Renal cortex interstitium (tissue), 11 donors: ENCODE data around the gene LIPC. TPM values are rescaled to one million over a fixed set of nuclear protein-coding genes. Genes with fewer than 3 reads are reported as not detected.
A peak's percentile ranks its signal among the peaks of the same experiment; 100 is the strongest.

Source experiments
- DNase-seq, 11 donors: peaks; one replicate each; pipeline ENCODE4 v3.0.0-alpha.2; 2013; ENCODE audit warnings: low read depth in 9 of 11, low spot score in 4 of 11; ENCODE audit errors: extremely low read depth in 1 of 11
- polyA plus RNA-seq, 3 donors: library from polyadenylated mRNA; unstranded; fragments of 120-200 nt; gene quantifications; one replicate each; pipeline ENCODE4 v1.2.1, GENCODE V29; 2013; ENCODE audit not compliant: insufficient read length in 3 of 3

The LIPC gene
- polyA plus RNA-seq, 3 donors: 14.0 to 17.6 (median 15.4) TPM

- no peak for DNase-seq
Measured at GRCh38 chr15:58541410-58542087, 109.8 kb downstream of the LIPC start.

- DNase-seq: no peak
Measured at GRCh38 chr15:58543664-58544335, 112.0 kb downstream of the LIPC start.

GRCh38 chr15:58544756-58545155, 113.0 kb downstream of the LIPC start:
- no peak for DNase-seq

GRCh38 chr15:58545307-58546065, 113.7 kb downstream of the LIPC start:
- DNase-seq: no peak

- DNase-seq: no peak
Measured at GRCh38 chr15:58546066-58546591, 114.3 kb downstream of the LIPC start.

GRCh38 chr15:58546635-58547627, 115.1 kb downstream of the LIPC start:
- no peak for DNase-seq

- no peak for DNase-seq
Measured at GRCh38 chr15:58547628-58548307, 116.0 kb downstream of the LIPC start.

- DNase-seq: no peak
Measured at GRCh38 chr15:58548308-58549012, 116.7 kb downstream of the LIPC start.

GRCh38 chr15:58549013-58549784, 117.4 kb downstream of the LIPC start:
- DNase-seq: no peak

GRCh38 chr15:58549785-58550074, 117.9 kb downstream of the LIPC start:
- no peak for DNase-seq

GRCh38 chr15:58551084-58551763, 119.4 kb downstream of the LIPC start:
- DNase-seq: no peak

- DNase-seq: peak in 1 of 11 donors; percentile 33
Measured at GRCh38 chr15:58551764-58552504, 120.1 kb downstream of the LIPC start.

GRCh38 chr15:58552505-58553364, 120.9 kb downstream of the LIPC start:
- no peak for DNase-seq

- no peak for DNase-seq
Measured at GRCh38 chr15:58553365-58553918, 121.7 kb downstream of the LIPC start.

- DNase-seq: no peak
Measured at GRCh38 chr15:58554758-58555157, 123.0 kb downstream of the LIPC start.
